Hindlimb muscle (tissue), 1 donor: ENCODE data around the gene PDE1A. TPM values are rescaled to one million over a fixed set of nuclear protein-coding genes. Genes with fewer than 3 reads are reported as not detected.
"Not testable (repeated sequence)": the region's sequence is repeated elsewhere in the genome, so short reads cannot be mapped to it uniquely, and the experiment has no call there.

Experiments used
- DNase-seq: peaks from one replicate; pipeline ENCODE4 v3.0.0-alpha.2; 2013
- polyA plus RNA-seq: library from polyadenylated mRNA; unstranded; fragments of 120-200 nt; gene quantifications from one replicate; pipeline ENCODE4 v1.2.1, GENCODE V29; 2013; ENCODE audit not compliant: insufficient read length

The PDE1A gene
- polyA plus RNA-seq, 1 donor: 6.4 TPM

DNA sequence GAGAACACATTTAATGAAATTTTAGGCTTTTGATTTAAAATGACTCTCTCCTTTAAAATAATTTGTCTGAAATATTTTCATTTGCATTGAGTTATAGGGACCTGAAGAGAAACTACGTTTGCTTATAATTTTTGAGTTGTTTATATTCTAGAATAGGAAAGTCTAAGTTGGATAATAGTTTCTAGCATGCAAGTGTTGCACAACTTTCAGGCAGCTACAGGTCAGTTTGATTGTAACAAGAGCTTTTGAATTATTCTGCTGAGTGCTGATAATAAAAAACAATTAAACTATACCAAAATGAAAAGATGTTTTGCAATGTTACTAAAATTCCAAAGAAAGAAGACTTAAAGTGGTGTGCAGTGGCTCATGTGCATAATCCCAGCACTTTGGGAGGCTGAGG is 71.0 kb downstream of the PDE1A start:
- DNase-seq: no peak

DNA sequence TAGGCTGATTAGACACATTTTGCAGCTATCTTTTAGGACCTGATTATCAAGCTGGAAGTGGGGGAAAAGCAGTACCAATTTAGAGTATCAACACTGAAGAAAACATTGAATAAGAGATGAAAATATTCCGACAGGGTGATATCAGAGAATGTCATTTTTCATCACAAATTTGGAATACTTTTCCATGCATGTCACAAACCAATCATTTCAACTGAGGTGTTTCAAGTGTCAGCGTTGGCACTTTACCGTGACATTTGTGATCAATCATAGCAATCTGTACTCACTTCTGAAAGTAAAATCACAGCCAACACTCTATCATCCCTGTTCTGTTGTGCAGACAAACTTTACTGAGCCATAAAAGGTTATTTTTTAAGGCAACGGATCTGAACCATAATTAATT is 75.4 kb downstream of the PDE1A start:
- DNase-seq: no peak

DNA sequence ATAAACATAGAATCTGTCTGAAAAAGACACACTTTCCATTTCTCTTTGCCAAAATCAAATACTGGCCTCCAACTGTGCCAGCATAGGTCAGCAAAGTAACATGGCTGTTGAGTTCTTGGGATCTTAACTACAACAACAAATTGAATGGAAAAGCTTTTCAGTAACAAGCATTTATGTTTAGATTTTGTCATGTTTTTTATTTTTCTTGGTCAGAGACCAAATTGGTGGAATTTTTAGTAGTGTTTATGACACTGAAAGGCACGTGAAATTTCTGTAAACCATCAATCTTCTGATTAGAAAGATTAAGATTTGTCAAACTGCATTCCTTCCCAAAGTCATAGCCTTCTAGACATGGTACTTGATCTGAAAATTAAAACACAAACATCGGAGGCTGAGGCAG is 77.6 kb downstream of the PDE1A start:
- no peak for DNase-seq

GRCh38 chr2:182345384-182345783 is 81.5 kb downstream of the PDE1A start:
- DNase-seq: no peak

DNA sequence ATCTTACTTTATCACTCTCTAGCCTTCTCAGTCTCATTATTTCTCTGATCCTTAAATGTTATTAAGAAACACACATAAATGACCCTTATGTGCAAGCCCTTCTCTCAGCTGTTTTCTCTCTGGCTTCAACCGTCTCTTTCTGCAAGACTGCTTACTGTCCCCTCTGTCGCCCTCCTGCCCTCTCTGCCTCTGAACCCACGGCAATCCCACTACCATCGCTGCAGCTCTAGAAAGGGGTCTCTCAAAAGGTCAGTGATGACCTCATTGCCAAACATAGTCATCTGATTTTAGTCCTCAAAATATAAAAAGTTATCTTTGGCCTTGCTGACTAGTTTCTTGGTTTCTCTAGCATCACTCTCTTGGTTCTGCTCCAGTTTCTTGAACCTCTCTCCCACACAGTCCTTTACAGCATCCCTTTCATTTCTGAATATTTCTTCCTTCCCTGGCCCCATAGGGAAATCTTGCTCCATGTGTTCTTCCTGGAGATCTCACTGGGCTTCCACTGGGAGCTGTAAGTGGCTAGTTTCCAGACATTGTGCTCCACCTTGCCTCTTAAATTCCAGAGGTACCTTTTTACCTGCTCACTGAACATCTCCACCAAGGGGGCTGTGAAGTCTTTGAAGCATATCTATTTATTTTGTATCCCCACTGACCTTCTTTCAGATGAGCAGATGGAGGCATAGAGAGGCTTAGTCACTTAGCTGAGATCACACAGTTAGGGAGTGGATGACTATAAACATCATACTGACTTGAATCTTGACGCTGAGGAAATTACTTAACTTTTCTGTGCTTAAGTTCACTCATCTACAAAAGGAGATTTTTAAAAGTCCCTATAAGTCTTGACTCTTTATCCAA is 96.2 kb downstream of the PDE1A start:
- DNase-seq: no peak

DNA sequence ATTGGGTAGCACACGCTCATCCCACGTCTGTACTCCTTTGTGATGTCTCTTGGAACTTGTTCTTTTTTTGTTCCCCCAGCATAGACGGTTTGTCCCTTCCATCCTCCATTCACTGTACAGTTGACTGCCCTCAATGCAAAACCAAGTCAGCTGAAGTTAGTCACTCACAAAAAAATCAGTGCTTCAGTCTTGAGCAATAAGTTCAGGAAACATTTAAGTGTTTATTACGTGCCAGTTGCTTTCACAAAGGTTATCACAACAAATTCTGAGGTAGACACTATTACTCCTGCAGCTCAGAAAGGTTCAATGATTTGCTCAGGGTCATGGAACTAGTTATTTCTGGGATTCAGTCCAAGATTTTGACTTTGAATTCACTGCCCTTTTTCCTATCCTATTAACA is 102.2 kb downstream of the PDE1A start:
- no peak for DNase-seq

GRCh38 chr2:182321096-182321495 is 105.7 kb downstream of the PDE1A start:
- DNase-seq: no peak

GRCh38 chr2:182319556-182320505 is 107.0 kb downstream of the PDE1A start:
- DNase-seq: peak; percentile 28

DNA sequence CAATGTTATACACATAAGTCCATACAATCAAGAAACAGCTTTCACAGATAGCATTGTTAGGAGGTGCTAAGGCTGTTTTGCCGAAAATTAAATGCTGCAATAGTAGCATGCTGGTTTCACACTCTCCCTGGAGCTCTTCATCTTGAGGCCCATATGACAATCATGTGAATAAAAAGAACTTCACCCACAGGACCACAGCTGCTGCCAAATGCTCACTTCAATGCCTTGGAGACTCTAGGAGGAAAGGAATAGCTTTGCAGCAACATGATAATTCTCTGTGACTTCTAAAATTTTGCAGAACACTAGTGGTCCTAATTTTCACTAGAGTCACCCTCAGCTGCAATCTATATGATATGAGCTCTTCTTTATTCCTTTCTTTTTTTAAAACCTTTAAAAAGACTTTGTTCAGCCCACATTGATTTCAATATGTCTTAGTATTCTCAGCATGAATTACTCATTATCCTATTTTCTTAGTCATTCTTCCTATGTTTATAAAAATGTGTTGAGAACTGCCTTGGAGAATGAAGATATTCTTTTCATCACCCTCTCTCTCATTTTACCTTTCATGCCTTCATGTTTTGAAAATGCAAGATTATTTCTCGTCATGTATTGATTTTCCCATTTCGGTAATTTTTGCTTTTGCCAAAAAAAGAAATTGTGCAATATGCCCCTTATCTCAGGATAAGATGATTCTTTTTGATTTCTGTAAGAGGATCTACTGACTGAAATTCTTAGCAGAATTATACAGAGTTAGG is 108.2 kb downstream of the PDE1A start:
- DNase-seq: no peak

DNA sequence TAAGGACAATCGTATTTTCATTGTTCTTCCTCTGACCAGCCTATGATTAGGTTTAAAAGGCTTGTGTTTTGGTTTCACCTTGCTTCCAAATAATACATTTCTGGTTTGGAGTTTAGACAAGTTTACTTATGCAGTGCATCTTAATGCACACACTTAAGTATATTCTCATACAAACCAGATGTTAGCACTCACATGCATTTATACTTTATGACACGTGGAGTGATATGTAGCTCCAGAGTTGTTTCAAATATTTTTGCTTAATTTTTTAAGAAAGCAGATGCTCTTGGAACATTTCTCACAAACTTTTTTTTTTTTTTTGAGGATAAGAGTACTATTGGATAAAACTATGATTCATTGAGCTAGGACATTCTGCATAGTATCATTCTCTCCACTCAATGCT is 109.9 kb downstream of the PDE1A start:
- peak; percentile 34 for DNase-seq

- no peak for DNase-seq
Observed at GRCh38 chr2:182302972-182303371, 123.9 kb downstream of the PDE1A start.

DNA sequence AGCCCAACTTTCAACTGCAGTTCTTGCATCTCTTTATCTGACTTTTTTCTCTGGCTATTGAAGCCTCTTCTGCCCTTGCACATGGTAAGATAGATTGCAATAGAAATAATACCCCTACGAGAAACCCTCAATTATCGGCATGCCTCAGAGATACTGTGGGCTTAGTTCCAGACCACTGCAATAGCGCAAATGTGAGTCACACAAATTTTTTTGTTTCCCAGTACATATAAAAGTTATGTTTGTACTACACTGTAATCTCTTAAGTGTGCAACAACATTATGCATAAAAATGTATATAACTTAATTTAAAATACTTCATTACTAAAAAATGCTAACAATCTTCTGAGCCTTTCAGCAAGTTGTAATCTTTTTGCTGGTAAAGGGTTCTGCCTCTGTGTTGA is 124.7 kb downstream of the PDE1A start:
- no peak for DNase-seq

DNA sequence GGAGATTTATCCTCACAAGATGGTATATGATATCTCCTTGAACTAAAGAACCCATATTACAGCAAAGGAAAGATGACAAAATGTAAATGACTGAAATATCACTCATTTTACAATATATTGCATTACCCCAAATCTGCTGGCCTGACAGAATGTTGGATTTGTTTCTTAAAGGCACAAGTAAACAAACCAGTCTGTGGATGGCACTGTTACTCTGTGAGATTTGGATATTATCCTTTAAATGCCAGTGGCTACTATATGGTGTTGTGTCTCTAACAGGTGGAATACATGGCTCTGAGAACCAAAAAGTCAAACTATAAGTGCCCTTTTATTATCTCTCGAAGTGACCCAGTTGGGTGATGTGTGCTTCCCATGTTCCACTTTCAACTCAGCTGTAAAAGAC is 125.7 kb downstream of the PDE1A start:
- no peak for DNase-seq

GRCh38 chr2:182300608-182301007 is 126.2 kb downstream of the PDE1A start:
- DNase-seq: no peak

DNA sequence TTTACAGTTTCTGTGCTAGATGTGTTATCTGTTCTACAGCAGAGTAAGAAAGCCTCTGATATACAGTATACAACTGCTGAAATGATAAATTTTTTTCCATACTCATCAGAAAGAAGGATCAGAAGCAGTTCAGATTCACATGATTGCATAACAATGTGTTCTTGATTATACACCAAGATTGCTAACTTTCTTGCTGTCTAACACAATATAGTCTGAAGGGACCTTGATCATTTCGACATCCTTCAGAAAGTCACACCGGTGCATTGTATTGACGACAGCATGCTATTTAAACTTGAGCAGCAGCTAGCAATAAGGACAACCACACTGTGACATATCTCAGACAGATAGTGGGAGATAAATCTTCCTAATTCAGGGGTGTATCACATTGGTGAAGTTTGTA is 127.2 kb downstream of the PDE1A start:
- no peak for DNase-seq

- no peak for DNase-seq
Observed at GRCh38 chr2:182298456-182298855, 128.4 kb downstream of the PDE1A start.

DNA sequence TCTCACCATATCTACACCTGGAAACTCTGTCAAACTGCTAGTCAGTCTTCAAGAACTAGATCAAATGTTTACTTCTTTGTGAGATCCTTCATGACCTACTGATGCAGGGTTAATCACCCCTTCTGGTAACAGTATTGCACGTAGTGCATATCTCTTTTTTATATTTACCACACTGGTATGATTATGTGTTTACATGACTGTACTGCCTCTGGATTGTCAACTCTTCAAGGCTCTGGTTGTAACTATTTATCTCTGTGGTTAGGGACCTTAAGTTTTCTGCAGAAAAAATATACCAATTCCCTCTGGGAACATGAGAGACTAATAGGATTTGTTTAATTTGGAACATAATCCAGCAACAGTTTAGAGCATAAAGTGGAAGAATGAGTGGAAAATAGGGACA is 135.5 kb downstream of the PDE1A start:
- no peak for DNase-seq

DNA sequence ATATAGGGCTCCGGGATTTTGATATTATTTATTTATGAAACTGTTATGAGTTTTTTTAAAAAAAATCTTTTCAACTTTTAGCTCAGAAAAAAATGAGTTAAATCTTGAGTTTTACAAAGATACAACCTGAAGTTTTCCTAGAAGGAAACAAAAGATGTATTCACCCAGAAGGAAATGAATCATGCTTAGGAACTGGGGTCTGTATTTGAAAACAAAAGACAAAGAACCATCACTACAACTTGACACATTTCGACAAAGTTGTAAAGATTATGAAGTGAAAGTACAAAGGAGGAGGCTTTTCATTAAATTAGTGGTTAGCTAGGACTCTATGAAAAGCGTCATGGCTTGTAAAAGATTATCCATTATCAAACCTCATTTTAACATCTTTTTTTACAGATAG is 143.3 kb downstream of the PDE1A start:
- no peak for DNase-seq

DNA sequence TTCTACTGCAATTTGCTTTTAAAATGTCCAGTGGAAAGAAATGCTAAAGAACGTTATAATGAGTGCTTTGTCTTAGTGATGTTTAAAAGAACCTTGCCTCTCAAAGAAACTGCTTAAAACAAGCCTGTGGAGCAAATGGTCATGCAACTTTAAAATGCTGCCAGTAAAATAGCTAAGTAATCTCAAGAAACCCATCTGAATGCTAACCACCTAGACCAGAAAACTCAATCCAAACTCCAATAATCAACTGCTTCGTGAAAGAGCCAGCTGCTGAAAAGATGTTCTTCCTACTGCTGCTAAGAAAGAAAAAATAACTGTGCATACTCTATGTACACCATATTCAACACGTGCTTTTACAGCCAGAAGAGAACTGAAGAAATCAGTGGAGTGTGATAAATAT is 145.6 kb downstream of the PDE1A start:
- no peak for DNase-seq

- DNase-seq: peak; percentile 47
Observed at GRCh38 chr2:182280118-182280517, 146.7 kb downstream of the PDE1A start.

- not testable (repeated sequence) for DNase-seq
Observed at GRCh38 chr2:182276662-182277061, 150.2 kb downstream of the PDE1A start.

DNA sequence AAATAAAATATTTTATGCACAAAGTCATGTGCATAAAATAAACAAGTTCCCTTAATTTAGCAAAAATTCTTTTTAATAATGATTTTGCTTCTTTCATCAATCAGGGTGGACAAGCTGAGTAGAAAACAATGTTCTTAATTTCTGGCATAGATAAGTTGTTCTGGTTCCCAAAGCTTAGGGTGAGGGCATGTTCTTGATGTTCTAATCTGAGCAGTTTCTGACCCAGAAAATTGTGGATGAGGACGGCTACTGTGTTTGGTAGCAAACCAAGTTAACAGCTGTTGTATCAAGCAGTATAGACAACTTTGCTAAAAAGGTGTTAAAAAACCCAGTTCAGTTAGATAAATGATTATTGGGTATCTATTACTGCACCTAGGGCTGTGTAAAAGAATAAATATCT is 158.9 kb downstream of the PDE1A start:
- DNase-seq: no peak

GRCh38 chr2:182266909-182267308 is 159.9 kb downstream of the PDE1A start:
- no peak for DNase-seq
